HG02642 (cell line): Measurements from ENCODE around the gene CTSW.
A peak's percentile ranks its signal among the peaks of the same experiment; 100 is the strongest.

Experiments used
- ATAC-seq: cut with Tn5 transposase; IDR thresholded peaks from one replicate; pipeline ENCODE4 v1.9.1; 2021; ENCODE audit warnings: mild to moderate bottlenecking; ENCODE audit not compliant: unreplicated experiment, poor library complexity

The CTSW gene

DNA sequence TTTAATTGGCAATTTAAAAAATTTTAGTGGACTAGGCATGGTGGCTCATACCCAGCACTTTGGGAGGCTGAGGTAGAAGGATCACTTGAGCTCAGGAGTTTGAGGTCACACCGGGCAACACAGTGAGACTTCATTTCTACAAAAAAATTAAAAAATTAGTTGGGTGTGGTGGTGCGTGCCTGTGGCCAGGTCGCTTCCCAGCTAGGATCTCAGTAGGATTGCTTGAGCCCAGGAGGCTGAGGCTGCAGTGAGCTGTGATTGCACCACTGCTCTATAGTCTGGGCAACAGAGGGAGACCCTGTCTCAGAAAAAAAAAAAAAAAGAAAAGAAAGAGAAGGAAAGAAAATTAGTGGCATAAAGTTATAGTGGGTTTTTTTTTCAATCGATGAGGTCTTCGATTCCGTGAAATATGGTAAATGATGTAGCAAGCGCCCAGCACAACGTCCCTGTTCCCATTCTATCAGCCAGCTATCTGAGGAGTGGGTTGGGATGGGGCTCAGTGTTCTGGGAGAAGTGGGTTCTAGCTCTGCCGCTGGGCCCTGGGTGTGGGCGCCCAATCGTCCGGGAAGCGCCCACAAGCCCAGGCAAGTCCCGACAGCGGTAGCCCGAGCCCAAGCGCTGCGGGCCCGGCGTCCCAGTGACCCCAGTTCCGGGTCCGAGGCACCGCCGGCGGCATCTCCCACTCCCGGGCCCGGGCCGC, 19.2 kb downstream of the CTSW start:
- no peak for ATAC-seq

DNA sequence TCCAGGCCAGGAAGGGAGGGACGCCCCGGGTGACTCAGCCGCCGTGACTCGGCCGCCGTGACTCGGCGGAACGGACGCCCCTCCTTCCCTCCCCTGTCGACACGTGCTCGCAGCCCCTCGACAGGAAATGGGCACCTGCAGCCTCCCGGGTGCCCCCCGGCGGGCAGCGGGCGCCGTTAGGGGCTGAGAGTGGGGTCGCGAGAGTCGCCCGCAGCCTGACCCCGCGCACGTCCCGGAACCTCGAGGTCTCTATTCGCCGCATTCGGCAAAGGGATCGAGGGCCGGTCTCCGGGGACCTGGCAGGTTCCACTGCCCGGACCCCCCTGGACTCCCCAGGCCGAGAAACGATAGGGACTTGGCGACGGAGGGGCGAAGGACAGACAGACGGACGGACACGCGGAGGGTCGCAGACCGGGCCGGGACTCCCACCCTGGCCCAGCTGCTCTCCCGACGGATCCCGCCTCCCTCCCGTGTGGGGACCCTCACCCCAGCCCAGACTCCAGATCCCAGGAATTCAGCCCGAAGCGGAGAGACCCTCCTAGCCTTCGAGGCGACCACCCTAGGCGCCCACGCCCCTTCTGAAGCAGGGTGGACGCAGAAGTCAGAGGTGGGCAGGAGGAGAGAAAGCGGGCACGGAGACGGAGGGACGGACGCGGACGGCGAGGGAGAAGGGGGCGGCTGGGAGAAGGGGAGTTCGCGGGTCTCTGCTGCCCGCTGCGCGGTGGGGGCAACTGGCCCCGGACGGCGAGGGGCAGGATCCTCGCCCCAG, 19.9 kb downstream of the CTSW start:
- ATAC-seq: peak; percentile 1

DNA sequence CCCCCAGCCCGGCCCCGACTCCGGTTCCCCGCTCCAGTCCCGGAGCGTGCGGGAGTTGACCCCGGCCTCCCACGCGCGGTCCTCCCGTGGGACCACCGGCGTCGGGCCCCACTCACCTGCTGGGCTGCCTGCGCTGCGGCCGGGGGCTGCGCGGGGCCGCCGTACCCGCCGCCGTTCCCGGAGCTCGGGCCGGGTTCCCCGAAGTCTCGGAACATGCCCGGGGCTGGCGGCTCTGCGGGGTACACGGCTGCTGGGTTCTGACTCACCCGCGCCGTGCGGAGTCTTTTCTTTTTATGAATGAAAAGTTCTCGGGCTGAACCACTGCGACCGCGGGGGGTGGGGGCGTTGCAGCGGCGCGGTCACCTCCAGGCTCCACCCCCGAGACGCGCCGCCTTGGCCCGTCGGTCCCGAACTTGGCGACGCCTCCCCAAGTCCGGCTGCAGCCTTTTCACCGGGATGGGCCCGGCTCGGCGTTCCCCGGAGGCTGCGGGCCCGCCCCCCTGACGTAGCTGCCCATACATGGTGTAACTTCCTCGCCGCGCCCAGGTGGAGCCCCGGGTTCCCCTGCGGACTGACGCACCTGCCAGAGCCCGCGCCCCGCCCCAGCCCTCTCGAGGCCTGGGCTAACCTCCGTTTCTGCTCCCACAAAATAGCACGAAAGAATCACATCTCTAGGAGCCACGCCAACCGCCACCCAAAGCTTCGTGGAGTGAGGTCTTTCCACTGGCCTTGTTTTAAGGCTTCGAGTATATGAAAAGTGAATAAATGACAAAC, 20.7 kb downstream of the CTSW start, which contains the start of gene FOSL1:
FOSL1 (minus strand) TSS at position 264 of the 774 bp plus-strand sequence; CDS start at position 215, 49 bp downstream.
- peak; percentile 79 for ATAC-seq

DNA sequence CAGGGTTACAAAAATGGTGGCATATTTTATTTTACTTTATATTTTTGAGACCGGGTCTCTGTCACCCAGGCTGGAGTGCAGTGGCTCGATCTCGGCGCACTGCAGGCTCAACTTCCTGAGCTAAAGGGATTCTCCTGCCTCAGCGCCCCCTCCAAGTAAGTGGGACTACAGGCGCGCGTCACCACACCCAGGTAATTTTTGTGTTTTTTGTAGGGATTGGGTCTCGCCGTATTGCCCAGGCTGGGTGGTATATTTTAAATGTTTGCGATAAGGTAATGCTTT, 21.2 kb downstream of the CTSW start:
- ATAC-seq: no peak

DNA sequence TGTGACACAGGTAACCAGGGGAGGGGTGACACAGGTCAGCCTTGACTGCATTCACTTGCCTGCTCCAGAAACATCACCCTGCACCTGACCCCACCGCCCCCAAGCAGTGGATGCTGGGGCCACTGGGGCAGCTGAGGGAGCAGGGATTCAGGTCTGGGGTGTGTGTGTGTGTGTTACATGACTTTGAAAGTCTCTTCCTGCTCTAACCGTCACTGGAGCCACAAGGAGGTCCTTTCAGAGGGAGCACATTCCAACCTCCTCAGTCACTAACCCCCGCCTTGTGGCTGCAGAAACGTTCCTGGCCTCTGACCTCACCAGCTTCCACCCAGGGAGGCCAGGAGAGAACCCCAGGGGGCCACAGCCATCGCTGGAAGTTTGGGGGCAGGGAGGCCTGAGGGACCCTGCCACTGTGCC, 23.4 kb downstream of the CTSW start:
- ATAC-seq: no peak

DNA sequence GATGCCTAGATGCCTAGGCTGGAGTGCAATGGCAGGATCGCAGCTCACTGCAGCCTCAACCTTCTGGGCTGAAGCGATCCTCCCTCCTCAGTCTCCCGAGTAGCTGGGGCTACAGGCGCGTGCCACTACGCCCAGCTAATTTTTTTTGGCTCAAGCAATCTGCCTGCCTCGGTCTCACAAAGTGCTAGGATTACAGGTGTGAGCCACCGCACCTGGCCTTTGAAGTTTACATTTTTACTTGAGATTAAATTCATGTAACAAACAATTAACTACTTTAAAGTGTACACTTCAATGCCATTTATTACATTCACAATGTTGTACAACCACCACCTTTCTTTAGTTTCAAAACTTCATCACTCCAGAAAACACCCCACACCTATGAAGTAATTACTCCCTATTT, 24.1 kb downstream of the CTSW start:
- ATAC-seq: no peak

DNA sequence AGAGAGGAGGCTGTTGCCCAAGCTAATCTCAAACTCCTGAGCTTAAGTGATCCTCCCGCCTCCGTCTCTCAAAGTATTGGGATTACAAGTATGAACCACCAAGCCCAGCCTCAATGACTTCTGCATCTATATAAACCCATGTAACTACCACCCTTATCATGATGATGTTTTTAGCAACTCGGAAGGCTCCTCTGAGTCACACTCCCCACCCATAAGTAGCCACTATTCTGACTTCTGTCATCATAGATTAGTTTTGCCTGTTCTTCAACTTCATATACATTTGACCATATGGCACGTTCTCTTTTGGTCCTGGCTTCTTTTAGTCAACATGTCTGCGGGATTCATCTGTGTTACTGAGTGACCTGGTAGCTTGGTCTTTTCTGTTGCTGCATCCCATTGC, 27.0 kb downstream of the CTSW start:
- ATAC-seq: no peak

DNA sequence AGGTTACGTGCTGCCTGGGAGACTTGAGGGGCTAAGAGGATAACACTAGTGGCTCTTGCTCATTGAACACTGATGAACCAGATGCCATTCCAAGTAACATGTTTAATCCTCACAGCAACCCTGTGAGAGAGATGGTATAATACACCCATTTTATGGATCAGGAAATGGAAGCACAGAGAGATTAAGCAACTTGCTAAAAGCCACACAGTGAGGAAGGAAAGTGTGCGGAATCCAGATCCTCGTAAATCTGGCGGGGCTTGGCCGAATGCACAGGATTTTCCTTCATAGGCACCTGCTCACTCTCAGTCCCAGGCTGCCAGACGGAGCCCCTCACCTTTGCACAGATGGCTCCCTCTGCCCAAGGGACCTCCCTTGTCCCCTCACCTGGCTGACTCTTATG, 28.2 kb downstream of the CTSW start:
- ATAC-seq: no peak

DNA sequence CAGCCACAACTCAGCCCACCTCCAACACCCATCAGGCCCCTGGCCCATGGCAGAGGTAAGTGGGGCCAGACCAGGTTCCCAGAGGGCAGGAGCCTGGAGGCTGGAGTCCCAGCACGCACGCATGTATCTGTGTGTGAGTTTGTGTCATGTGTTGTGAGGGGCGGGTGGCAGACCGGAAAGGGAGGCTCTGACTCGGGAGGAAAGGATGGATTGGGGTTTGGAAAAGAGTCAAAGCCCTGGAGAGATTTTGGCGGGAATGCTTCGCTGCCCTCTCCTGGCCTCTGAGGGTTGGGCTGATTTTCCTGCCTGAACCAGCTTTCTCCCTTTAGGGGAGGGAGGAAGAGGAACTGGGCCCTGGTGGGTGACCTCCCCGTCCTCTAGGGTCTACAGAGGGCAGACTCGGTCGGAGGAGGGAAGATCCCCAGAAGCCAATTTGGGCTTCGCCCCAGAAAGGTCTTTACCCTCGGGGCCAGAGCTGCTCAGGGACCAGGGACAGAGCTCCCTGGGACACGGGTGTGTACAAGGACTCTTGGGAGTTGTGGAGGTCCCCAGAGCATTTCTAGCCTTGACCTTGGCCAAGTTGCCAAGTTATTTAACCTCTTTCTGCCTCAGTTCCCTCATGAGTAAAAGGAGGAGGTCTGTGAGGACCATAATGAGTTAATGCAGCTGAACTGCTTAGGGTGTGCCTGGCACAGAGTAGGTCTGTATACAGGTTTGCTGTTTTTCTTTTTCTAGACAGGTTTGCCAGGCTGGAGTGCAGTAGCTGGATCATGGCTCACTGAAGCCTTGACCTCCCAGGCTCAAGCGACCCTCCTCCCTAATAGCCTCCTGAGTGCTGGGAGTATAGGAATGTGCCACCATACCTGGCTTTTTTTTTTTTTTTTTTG, 32.3 kb downstream of the CTSW start:
- ATAC-seq: no peak

DNA sequence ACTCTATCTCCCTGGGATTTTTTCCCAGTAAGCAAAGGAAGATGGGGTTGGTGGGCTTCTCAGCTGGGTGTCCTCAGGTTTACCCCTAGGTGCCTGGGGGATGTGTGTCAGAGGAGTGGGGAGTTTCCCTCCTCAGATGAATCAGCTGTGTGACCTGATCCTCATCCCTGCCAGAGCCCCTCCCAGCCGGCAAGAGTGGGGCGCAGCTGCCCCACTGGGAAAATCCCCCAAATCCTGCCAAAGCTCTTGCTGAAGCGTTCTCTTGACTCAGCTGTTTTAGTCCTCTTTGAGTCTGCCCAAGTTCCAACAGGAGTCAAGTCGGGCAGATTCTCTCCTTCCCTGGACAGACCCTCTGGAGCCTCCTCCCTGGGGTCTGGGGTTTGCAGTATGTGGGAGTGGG, 33.2 kb downstream of the CTSW start:
- no peak for ATAC-seq

DNA sequence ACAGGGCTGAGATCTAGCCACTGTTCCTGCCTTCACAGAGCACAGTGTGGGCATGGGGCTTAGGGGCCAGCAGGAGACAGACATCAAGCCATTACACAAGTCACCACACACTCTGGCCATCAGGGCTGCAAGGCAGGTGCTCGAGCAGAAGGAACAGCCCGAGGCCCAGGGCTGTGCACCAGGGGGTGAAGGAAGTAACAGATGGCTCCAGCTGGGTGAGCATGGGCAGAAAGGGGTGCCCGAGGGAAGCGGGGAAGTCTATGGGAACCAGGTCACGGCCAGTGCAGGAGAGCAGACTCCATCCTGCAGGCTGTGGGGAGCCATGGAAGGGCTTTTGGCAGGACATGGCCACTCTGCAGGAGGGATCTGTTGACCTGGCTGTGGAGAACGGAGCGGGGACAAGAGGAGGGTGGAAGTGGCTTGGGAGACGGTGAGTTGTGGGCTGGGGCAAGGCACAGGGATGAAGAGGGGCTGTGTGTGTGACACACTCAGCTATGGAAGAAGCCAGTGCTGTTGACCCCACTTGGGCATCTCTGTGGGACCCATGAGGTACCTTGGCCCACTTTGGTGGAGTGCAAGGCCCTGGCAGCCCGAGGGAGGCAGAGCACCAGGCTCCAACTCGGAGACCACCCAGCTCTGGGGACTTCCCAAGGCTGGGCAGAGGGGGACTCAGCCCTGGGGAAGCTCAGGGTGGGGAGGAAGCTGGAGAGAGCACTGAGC, 35.6 kb downstream of the CTSW start:
- ATAC-seq: no peak

DNA sequence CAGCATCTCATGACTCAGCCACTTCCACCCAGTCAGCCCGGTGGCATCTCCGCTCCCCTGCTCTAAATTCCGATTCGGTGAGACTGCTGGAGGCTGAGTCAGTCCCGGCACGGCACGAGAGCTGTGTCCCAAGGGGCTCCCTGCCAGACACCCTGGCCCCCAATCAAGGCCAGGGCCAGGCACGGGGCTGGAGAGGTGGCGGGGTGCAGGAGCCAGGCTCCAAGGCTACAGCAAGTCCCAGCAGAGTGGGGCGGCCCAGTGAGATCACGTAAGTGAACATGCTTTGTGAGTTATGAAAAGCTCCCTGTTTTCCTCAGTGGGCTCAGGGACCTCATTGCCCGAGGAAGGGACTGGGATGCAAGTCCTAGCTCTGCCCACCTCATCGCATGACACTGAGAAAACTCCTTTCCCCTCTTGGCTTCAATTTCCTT, 36.2 kb downstream of the CTSW start:
- no peak for ATAC-seq

DNA sequence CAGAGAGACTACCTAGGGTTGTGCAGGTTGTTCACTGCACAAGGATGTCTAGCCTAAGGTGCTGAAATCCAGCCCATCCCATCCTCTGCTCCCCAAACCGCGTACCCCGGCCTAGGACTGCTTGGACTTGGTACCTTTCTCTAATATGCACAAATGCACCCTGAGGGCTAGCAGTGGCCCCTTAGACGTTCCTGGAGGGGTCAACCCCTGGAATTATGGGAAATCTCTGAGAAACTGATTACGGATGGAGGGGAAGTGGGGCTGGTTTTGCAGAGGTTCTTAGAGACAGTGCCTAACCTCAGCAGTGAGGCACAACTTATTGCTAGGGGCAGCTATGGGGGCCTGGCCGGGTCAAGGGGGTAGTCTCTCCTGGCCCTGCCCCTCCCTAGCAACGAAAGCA, 36.8 kb downstream of the CTSW start:
- no peak for ATAC-seq

DNA sequence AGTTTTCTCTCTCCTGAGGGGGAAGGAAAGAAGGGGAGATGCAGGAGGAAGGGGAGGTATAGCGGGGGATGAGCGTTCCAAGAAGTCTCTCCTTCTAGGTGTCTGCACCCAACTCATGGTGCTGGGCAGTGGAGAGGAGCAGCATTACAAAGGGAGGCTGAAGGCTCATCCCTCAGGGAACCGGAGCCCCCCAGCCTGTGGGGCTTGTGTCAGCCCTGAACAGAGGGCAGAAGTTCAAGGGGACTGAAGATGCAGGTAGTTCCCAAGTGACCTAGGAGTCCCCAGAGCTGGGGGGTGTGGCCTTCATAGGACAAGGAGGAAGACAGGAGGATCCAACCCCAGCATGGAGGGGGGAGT, 37.4 kb downstream of the CTSW start:
- ATAC-seq: no peak

DNA sequence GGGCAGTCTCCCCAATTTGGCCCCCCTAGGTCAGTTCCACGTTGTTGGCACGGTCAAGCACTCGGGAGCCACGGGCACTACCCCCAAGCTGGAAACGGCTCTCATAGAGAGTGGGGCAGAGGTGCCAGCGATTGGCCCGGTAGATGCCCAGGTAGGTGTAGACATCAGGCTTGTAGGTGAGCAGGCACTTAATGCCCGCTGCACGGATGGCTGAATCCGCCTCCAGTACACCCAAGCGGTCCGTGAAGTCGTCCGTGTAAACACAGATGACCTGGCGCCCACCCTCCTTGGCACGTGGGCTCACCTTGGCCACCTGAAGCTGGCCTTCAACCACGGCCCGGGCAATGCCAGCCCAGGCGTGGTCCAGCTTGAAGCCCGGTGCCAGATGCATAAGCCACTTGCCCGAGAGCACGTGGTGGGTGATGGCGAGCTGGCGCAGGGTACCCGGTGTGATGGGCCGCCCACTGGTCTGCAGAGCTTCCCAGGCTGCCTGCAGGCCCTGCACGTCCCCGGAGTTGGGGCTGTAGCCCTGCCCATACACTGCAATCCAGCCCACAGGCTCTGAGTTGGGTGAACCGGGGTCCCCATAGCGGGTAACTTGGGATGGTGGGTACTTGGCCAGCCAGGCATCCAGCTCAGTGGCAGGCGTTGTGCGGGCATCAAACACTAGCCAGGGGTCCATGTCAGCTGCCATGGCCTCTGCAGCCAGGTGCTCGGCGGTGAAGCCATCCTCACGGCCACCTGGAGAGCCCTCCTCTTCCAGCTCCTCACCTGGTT, 38.0 kb downstream of the CTSW start:
- no peak for ATAC-seq

DNA sequence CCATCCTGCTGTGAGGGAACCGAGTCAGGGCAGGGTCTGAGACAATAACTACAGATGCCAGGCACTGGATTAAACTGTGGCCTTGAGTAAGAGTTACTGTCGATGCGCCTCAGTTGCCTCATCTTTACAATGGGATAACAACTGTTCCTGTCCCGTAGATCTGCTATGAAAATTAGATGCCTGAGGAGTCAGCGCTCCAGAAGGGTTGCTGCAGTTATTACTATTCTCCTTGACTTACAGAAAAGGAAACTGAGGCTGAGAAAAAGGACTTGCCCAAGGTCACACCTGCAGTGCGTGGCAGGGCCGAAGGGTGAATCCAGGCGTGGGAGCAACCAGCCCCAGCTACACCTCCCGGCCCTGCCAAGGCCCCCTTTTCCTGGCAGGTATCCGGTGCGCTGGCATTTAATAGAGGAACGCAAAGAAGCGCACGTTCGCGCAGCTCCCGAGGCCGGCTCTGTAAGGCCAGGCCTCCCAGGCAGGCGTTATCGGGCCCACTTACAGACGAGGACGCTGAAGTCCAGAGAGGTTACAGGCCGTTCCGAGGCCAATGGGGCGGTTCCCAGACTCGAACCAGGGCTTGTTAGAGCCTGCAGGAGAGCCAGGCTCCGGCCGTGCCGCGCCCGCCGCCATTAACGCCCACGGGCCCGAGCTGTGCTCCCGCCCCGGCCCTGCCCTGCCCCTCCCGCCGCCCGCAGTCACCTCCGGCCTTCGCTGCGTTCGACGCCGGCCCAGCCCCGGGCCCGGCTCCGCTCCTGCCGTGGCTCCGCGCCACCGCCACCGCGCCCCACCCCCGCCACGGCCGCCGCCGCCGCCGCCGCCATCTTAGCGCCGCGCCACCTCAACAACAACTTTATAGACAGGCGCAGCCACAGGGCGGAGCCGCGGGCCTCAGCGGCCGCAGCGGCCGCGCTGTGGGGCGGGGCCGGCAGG, 38.8 kb downstream of the CTSW start, which contains the start of gene C11orf68:
C11orf68 (minus strand) TSS at position 852 of the 930 bp plus-strand sequence; CDS start at position 821, 31 bp downstream.
- ATAC-seq: peak; percentile 58

DNA sequence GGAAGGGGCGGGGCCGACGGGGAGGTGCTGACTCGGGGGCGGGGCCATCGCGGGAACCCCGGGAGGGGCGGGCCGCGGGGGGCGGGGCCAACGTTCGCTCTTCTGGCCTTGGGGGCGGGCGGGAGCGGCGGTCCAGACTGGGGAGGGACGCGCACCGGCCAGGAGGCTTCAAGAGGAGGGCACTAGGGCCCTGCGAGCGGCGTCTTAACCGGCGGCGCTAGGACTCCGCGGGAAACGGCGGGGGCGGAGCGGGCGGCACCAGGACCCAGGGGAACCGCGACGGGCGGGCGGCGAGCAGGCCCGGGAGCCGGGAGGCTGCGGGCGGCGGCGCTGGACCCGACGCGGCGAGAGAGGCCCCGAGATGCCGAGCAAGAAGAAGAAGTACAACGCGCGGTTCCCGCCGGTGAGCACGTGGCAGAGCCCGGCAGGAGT, 39.5 kb downstream of the CTSW start, which contains the start of gene DRAP1:
DRAP1 (plus strand) TSS at position 286 of the 432 bp plus-strand sequence; CDS start at position 362, 76 bp downstream.
- ATAC-seq: peak; percentile 84
